ENCODE results near the gene PARL.

GRCh38 chr3:183781246-183781645 is 103.4 kb downstream of the PARL start:
- TF ChIP-seq GATA2 (IDR thresholded peaks at IDR 0.05; ENCODE audit: low read depth, low read length): no peak
- TF ChIP-seq GATA3 (IDR thresholded peaks at IDR 0.05; ENCODE audit: low read depth, low read length): no peak
